Neural crest cell (in vitro differentiated cells): ENCODE results near the gene NT5DC3. TPM values are rescaled to one million over a fixed set of nuclear protein-coding genes. Genes with fewer than 3 reads are reported as not detected.
"Not testable (repeated sequence)": the region's sequence is repeated elsewhere in the genome, so short reads cannot be mapped to it uniquely, and the experiment has no call there.

Experiments
- DNase-seq: peaks from one replicate; pipeline ENCODE4 v3.0.0; 2021; ENCODE audit warnings: low read depth, mixed read lengths, low spot score
- H3K27ac Mint-ChIP-seq: one replicate; pipeline ENCODE4 v1.8.0; 2021; ENCODE audit warnings: mild to moderate bottlenecking, mixed read lengths; ENCODE audit not compliant: unreplicated experiment
- H3K27me3 Mint-ChIP-seq: 2 replicates; pipeline ENCODE4 v1.8.0; 2021; ENCODE audit warnings: low read depth, mild to moderate bottlenecking, mixed read lengths
- H3K36me3 Mint-ChIP-seq: 2 replicates; pipeline ENCODE4 v1.8.0; 2021; ENCODE audit warnings: low read depth, mild to moderate bottlenecking, mixed read lengths
- H3K4me1 Mint-ChIP-seq: 2 replicates; pipeline ENCODE4 v1.8.0; 2021; ENCODE audit warnings: mixed read lengths
- H3K4me3 Mint-ChIP-seq: one replicate; pipeline ENCODE4 v1.8.0; 2021; ENCODE audit warnings: mild to moderate bottlenecking, mixed read lengths
- H3K9me3 Mint-ChIP-seq: 2 replicates; pipeline ENCODE4 v1.8.0; 2021; ENCODE audit warnings: mixed read lengths
- total RNA-seq: library from RNA; stranded (reverse); gene quantifications from 2 replicates; pipeline ENCODE4 v1.2.1, GENCODE V29; 2021
- TF ChIP-seq, protein P1 (sequence below): fragments of 200-600 bp; sonication (generic); conservative IDR thresholded peaks from 2 replicates; pipeline ENCODE4 v1.5.0; 2021; ENCODE audit warnings: antibody characterized with exemption, mild to moderate bottlenecking

The NT5DC3 gene
- total RNA-seq, 1 donor from 2014 or later: 14.4 TPM

DNA sequence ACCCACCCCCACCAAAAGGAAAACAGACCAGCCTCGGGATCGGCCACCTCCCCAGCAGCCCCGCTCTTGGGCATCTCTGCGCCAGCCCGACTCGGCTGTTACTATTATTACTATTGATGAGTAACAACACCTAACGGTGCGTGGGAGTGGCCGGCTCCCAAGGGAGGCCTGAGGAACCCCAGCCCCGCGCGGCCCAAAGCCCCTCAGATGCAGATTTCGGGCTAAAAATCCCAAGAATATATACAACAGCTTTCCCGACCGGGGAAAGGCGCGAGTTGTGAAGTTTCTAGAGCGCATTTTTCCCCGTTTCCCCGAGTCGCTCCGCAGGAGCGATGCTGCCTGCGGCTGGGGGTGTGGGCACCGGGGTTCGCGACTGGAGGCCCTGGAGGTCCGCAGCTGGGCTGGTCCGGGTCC lies 565 bp downstream of the NT5DC3 start:
- TF ChIP-seq, protein P1, sequence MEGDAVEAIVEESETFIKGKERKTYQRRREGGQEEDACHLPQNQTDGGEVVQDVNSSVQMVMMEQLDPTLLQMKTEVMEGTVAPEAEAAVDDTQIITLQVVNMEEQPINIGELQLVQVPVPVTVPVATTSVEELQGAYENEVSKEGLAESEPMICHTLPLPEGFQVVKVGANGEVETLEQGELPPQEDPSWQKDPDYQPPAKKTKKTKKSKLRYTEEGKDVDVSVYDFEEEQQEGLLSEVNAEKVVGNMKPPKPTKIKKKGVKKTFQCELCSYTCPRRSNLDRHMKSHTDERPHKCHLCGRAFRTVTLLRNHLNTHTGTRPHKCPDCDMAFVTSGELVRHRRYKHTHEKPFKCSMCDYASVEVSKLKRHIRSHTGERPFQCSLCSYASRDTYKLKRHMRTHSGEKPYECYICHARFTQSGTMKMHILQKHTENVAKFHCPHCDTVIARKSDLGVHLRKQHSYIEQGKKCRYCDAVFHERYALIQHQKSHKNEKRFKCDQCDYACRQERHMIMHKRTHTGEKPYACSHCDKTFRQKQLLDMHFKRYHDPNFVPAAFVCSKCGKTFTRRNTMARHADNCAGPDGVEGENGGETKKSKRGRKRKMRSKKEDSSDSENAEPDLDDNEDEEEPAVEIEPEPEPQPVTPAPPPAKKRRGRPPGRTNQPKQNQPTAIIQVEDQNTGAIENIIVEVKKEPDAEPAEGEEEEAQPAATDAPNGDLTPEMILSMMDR: no peak
- no peak for DNase-seq
- H3K36me3 Mint-ChIP-seq: peaks cover 5% of the 10 kb centered on the region
- peaks cover 25% of the 10 kb centered on the region for H3K4me1 Mint-ChIP-seq
- H3K27ac Mint-ChIP-seq: no peak overlapping the region
- H3K27me3 Mint-ChIP-seq: peaks cover 16% of the 10 kb centered on the region
- no peaks in the 10 kb centered on the region for H3K9me3 Mint-ChIP-seq
- H3K4me3 Mint-ChIP-seq: peak overlapping the region; percentile 90

DNA sequence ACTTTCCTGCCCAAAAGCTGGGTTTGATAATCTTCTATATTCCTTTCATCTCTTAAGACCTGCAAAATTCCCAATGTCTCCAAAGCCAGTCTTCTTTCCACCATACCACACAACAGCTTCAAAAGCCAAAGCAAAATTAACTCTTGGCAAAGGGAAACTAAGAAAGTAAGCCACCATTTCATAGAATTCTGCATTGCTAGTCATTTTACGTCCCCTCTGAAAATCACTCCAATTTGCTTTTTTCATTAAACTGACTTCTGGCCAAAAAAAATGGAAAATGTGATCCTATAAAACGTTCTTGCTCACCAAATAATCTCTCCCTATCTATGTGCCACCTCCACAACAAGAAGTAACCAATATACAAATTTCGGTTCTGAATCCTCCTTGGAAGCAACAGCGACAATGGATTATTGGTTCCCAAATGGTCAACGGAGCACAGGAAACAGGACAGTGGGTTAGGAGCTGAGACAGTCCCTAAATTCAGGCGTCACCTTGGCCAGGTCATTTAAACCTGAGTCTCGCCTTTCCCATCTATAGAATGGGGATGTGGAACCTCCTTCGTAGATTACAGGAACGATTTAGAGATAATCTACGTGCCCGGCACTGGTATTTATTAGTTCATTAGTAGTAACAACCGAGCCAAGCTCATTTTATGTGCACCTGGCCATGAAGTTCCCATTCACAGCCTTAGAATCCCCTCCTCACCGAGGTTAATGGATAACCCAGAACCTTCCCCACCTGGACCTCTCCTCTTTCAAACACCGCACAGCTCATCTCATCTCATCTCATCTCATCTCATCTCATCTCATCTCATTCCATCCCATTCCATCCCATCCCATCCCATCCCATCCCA lies 1.2 kb downstream of the NT5DC3 start:
- Mint-ChIP-seq H3K27me3 (peaks cover 16% of the 10 kb centered on the region), H3K4me1 (peaks cover 30% of the 10 kb centered on the region), H3K9me3 (no peaks in the 10 kb centered on the region), H3K4me3 (peak overlapping the region; percentile 90), H3K36me3 (peaks cover 5% of the 10 kb centered on the region), H3K27ac (no peak overlapping the region)
- DNase-seq: no peak
- TF ChIP-seq, protein P1: no peak

DNA sequence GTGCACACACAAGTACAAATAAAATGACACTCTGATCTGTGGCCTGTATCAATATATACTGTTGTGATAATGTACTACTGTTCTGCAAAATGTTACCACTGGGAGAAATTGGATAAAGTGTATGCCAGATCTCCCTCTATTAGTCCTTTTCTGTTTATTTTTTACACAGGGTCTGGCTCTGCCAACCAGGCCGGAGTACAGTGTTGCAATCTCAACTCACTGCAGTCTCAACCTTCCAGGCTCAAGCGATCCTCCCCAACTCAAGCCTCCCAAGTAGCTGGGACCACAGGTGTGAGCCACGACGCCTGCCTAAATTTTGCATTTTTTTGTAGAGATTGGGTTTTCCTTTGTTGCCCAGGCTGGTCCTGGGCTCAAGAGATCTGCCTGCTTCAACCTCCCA lies 1.9 kb downstream of the NT5DC3 start:
- no peak overlapping the region for H3K27ac Mint-ChIP-seq
- H3K4me3 Mint-ChIP-seq: peak overlapping the region; percentile 61
- H3K9me3 Mint-ChIP-seq: no peaks in the 10 kb centered on the region
- TF ChIP-seq, protein P1: no peak
- peaks cover 16% of the 10 kb centered on the region for H3K27me3 Mint-ChIP-seq
- peaks cover 37% of the 10 kb centered on the region for H3K4me1 Mint-ChIP-seq
- no peak for DNase-seq
- H3K36me3 Mint-ChIP-seq: peaks cover 5% of the 10 kb centered on the region

DNA sequence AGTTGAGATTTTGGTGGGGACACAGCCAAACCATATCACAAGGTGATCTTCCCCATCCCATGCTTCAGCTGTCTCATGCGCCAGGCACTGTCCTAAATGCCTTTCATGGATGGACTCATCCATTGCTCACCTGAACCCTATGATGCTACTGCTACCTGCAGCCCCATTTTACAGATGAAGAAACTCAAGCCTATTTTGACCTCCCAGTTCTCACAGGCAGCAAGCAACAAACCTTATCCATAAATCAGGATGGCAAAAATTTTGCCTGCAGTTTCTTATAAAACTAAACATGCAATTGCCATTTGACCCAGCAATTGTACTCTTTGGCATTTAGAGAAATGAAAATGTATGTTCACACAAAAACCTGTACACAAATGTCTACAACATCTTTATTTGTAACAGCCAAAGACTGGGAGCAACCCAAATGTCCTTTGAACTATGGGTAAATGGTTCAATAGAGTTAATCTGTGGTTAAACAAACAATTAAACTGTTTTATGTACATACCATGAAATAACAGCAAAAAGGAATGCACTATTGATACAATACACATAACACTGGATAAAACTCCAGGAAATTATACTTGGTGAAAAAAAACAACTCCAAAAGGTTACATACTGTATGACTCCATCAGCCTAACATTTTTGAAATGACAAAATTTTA lies 2.6 kb downstream of the NT5DC3 start:
- peak overlapping the region; percentile 61 for H3K4me3 Mint-ChIP-seq
- DNase-seq: no peak
- H3K36me3 Mint-ChIP-seq: peaks cover 5% of the 10 kb centered on the region
- H3K9me3 Mint-ChIP-seq: no peaks in the 10 kb centered on the region
- H3K27me3 Mint-ChIP-seq: peaks cover 16% of the 10 kb centered on the region
- TF ChIP-seq, protein P1: no peak
- peaks cover 44% of the 10 kb centered on the region for H3K4me1 Mint-ChIP-seq
- no peak overlapping the region for H3K27ac Mint-ChIP-seq

DNA sequence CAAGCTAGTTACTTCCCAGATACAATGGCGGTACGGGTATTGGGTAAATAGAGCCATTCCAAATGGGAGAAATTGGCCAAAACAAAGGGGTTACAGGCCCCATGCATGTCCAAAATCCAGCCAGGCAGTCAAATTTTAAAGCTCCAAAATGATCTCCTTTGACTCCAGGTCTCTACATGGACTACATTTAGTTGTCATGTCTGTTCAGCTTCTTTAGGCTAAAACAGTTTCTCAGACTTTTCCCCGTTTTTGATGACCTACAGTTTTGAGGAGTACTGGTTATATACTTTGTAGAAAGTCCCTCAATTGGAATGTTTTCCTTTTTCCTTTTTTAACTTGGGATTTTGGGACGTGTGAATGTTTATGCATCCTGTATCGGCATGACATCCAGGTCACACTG lies 4.7 kb downstream of the NT5DC3 start:
- Mint-ChIP-seq H3K4me3 (no peak overlapping the region), H3K27me3 (peaks cover 12% of the 10 kb centered on the region), H3K36me3 (peaks cover 5% of the 10 kb centered on the region), H3K4me1 (peaks cover 44% of the 10 kb centered on the region), H3K27ac (no peak overlapping the region), H3K9me3 (no peaks in the 10 kb centered on the region)
- no peak for DNase-seq
- TF ChIP-seq, protein P1: no peak

DNA sequence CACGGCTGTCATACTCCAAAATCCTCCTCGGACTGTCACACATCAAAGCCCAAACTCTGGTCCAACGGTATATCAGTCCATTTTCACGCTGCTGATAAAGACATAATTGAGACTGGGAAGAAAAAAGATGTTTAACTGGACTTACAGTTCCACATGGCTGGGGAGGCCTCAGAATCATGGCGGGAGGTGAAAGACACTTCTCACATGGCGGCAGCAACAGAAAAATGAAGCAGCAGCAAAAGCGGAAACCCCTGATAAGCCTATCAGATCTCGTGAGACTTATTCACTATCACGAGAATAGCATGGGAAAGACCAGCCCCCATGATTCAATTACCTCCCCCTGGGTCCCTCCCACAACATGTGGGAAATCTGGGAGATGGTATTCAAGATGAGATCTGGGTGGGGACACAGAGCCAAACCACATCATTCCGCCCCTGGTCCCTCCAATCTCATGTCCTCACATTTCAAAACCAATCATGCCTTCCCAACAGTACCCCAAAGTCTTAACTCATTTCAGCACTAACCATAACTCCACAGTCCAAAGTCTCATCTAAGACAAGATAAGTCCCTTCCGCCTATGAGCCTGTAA lies 5.2 kb downstream of the NT5DC3 start:
- peaks cover 44% of the 10 kb centered on the region for H3K4me1 Mint-ChIP-seq
- not testable (repeated sequence) for H3K9me3 Mint-ChIP-seq, DNase-seq, H3K36me3 Mint-ChIP-seq, H3K4me3 Mint-ChIP-seq, H3K27ac Mint-ChIP-seq
- peaks cover 12% of the 10 kb centered on the region for H3K27me3 Mint-ChIP-seq
